Embryonic facial prominence (tissue), 1 donor: ENCODE data around the gene LSM2.
"Not testable (repeated sequence)": the region's sequence is repeated elsewhere in the genome, so short reads cannot be mapped to it uniquely, and the experiment has no call there.

Experiments used
- DNase-seq: peaks from one replicate; pipeline ENCODE4 v3.0.0-alpha.2; 2016; ENCODE audit errors: extremely low spot score

LSM2 gene

GRCh38 chr6:31827286-31828079 lies 20.7 kb upstream of the LSM2 start, which contains the start of gene HSPA1B:
HSPA1B (plus strand) TSS chr6:31827738; CDS start chr6:31827951, 213 bp downstream.
- peak; percentile 99 for DNase-seq

GRCh38 chr6:31826793-31827285 lies 20.1 kb upstream of the LSM2 start:
- DNase-seq = peak; percentile 83

- no peak for DNase-seq
These were observed 18.8 kb upstream of the LSM2 start for GRCh38 chr6:31825553-31825952.

- DNase-seq = not testable (repeated sequence)
These were observed 16.9 kb upstream of the LSM2 start for GRCh38 chr6:31823592-31824196.

- DNase-seq = no peak
These were observed 15.5 kb upstream of the LSM2 start for GRCh38 chr6:31822036-31822821.

GRCh38 chr6:31821301-31822035 lies 14.7 kb upstream of the LSM2 start:
- DNase-seq = no peak

- not testable (repeated sequence) for DNase-seq
These were observed 13.6 kb upstream of the LSM2 start for GRCh38 chr6:31820399-31820798.

GRCh38 chr6:31819871-31820299 lies 13.1 kb upstream of the LSM2 start:
- DNase-seq = no peak

- not testable (repeated sequence) for DNase-seq
These were observed 11.3 kb upstream of the LSM2 start for GRCh38 chr6:31817929-31818511.

GRCh38 chr6:31817133-31817928 lies 10.6 kb upstream of the LSM2 start:
- not testable (repeated sequence) for DNase-seq

- DNase-seq = peak; percentile 84
These were observed 8.5 kb upstream of the LSM2 start, which contains the start of the genes HSPA1A and HSPA1L for GRCh38 chr6:31815025-31815838. HSPA1A (plus strand) TSS chr6:31815543; CDS start chr6:31815757, 214 bp downstream. HSPA1L (minus strand) TSS chr6:31815283; CDS start chr6:31811972, 3,311 bp downstream.

- DNase-seq = peak; percentile 94
These were observed 7.9 kb upstream of the LSM2 start for GRCh38 chr6:31814677-31815024.

- no peak for DNase-seq
These were observed 6.7 kb upstream of the LSM2 start for GRCh38 chr6:31813465-31813849.

GRCh38 chr6:31811645-31812044 lies 4.9 kb upstream of the LSM2 start:
- no peak for DNase-seq

- not testable (repeated sequence) for DNase-seq
These were observed 1.8 kb upstream of the LSM2 start for GRCh38 chr6:31808599-31808998.

GRCh38 chr6:31805939-31806469 lies 762 bp downstream of the LSM2 start:
- DNase-seq = no peak

GRCh38 chr6:31801031-31801927 lies 5.5 kb downstream of the LSM2 start:
- DNase-seq = not testable (repeated sequence)

GRCh38 chr6:31799781-31800180 lies 7.0 kb downstream of the LSM2 start:
- no peak for DNase-seq
